ENCODE results near the gene POLA1.
A peak's percentile ranks its signal among the peaks of the same experiment; 100 is the strongest.
"Not testable (repeated sequence)": the region's sequence is repeated elsewhere in the genome, so short reads cannot be mapped to it uniquely, and the experiment has no call there.

POLA1 gene

DNA sequence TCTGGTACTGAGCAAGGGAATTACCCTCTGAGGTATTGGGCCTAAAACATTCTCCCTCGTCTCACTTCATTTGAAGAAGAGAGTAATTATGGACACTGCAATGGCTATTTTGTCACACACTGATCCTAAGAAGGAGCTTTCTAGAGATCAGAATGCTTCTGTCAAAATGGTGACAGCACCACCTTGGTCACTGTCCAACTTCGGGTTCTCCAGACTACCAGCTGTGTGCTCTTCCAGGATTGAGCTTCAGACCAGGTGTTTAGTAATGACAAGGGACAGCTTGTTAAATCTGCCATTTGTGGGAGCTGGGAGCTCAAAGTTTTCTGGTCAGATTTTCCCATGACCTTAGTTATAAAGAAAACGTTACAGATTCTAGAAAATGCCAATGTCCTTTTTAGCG, 105.4 kb downstream of the POLA1 start:
- DNase-seq = peak in 1 of 2 experiments; percentile 15

DNA sequence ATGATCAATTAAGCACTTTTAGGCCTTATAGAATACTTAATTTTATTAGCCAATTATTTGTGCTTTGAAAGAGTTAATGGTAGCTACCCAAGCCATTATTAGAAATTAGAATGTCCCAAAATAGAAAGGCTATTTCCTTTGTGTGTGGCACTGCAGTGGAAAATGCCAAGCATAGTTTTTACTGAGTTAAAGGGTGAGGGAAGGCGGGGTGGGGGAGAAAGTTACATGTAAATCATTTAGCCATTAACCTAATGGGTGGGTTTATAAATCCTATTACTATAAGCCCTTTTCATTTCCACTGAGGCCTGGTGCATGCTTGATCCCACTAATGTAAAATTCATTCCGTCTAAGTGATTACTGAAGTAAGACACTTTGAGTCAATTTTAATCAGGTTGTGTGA, 105.8 kb downstream of the POLA1 start:
- peak in 1 of 2 experiments; percentile 28 for DNase-seq

DNA sequence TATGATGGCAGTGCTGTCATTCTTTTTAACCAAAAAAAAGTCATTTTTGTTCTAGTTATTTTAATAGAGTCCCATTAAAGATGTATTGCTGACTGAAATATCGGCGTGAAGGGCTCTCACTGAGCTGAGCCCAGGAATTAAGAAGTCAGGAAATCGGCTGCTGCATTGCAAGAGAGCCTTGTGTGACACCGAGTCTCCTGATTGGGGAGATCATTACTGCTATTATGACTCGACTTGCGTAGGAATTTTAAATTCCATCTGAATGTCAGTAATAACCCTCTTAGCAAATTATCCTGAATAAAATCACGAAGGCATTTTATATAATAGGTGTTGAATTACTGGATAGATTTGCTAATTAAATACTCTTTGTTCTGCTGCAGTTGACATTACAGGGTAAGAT, 111.5 kb downstream of the POLA1 start:
- DNase-seq = no peak

DNA sequence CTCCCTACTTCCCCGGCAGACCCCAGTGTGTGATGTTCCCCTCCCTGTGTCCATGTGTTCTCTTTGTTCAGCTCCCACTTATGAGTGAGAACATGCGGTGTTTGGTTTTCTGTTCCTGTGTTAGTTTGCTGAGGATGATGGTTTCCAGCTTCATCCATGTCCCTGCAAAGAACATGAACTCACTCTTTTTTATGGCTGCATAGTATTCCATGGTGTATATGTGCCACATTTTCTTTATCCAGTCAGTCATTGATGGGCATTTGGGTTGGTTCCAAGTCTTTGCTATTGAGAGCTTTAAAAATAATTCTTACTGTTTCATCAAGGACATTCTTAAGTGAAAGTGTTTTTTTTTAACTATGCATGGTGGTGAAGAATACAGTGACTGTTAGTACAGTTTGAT, 126.1 kb downstream of the POLA1 start:
- not testable (repeated sequence) for DNase-seq

DNA sequence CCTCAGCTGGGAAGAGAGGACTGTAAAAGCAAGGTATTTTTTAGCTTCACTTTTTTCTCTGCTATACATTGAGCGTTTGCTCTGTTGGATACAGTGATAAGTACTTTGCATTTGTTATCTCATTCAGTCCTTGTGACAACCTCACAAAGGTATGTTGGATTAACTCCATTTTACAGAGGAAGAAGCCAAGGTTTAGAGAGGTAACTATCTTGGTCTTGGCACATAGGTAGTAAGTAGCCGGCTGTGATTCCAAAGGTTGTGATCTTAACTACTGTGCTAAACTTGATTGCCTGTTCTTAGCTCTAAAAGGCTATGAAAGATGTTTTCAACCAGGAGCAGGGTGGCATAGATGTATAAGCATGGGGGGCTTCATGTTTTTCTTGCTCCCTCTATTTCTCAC, 134.4 kb downstream of the POLA1 start:
- DNase-seq = no peak

DNA sequence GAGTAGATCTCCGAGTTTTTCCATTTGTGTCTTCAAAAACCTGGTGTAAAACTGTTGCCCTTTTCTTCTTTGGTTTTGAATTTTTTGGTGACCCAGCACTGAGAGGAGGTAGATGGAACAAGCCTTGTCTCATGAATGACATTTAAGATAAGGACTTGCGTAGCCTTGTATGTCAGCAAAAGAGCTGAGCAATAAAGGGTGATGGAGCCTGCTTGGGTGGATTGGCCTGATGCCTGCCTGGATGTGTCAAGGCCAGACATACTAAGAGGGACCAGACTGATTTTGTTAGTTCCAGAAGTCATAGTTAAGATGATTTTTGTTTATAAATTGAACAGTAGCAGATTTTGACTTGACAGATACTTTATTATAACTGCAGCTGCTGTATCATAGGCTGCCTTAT, 134.9 kb downstream of the POLA1 start:
- DNase-seq = no peak

DNA sequence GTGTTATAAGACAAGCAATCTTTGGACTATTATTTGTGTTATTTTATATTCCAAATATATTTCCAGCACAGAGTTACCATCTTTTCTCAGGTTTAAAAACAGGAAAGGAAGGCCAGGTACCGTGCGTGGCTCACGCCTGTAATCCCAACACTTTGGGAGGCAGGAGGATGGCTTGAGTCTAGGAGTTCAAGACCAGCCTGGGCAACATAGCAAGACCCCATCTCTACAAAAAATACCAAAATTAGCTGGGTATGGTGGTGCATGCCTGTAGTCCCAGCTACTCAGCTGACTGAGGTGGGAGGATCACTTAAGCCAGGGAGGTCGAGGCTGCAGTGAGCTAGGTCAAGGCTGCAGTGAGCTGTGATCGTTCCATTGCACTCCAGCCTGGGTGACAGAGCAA, 140.0 kb downstream of the POLA1 start:
- DNase-seq = no peak

DNA sequence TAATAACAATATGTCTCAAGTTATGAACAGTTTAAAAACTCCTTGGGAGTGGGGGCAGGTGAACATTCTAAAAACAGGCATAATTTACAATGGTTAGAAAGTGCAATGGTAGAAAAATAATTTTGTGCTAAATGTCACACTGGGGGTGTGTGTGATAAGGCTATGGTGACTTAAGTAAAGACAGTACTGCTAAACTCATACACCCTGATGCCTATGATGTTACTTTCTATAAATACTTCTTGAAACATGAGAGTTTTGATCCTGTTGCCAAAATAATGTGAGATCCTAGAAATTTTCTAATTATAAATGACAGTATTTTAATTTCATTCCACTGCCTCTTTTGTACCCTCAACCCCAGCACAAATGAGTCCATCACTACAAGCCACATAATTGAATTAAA, 144.2 kb downstream of the POLA1 start:
- DNase-seq = no peak

DNA sequence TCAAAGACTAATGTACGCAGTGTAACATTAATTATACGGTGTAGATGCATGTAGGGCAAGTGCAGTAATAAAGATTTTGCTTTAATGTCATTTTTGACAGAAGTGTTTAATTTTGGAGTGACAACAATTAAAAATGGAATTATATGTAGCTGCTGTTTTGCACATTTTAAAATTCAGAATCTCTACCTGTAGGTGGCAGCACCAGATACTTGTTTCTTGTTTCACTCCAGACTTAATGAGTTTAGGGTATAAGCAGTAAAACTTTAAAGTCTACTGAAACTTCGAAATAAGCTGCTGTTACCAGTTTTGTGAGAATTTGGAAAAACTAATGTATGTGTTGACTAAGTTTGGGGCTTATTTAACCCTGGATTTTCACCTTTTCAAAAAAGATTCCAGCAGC, 144.9 kb downstream of the POLA1 start:
- peak; percentile 4 to 28 for DNase-seq

DNA sequence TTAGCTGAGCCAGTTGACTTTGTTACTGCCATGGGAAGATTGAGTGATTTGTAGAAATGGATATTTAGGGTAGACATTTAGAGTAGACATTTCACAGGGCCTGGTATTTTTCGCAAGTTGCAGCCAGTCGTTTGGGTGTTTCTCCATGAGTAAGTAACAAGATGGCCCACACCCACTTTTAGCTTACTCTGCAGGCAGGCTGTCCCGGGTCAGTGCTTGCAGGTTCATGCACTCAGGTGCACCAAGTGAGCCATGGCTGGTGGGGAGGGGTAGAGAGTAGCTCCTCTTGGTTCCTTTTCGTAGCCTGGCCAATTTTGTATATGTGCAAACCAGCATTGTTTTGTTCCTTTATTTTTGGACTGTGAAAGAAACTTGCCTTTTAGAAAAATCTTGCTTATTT, 145.6 kb downstream of the POLA1 start:
- no peak for DNase-seq

DNA sequence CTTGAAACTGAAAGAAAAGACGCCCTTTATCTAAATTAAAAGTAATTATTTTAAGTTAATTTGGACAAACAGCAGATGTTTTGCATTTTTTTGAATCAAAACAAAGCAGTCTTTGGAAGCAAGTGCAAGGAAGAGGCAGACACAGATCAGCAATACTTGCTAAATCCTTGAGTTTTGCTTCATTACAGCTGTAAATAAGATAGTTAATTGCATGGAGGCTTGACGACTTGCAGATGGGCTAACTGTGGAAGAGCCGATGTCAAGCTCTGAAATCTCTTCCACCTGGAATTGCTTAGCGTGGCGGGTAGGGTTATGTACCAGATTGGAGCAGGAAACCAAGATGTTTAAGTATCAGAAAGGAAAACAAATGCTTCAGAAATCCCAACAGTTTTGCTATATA, 148.8 kb downstream of the POLA1 start:
- no peak for DNase-seq

DNA sequence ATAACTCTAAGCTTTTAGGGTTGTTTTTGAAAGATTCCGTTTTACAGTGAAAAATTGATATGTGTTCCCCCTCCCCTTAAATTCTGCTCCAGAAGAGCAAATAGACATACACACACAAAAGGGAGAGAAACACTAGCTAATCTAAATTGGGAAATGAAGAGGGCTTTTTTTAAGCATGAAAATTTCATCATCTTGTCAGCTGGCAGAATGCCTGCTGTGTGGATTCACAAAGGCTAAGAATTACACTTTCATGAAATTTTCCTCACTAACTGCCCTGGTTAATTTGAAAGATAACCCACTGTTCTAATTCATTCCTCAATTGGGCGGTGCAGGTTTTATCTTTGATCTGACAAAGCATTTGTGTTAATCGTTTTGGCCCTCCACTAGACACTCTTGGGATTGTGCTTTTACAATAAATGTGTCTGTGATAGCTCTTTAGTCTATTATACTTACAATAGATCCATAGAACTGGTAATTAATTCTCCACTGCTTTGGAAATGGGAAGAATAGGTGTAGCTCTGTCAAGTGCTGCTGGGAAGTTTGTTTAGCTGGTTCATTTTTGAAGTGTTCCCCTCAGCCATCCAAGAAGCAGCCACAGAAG, 152.9 kb downstream of the POLA1 start:
- no peak for DNase-seq

DNA sequence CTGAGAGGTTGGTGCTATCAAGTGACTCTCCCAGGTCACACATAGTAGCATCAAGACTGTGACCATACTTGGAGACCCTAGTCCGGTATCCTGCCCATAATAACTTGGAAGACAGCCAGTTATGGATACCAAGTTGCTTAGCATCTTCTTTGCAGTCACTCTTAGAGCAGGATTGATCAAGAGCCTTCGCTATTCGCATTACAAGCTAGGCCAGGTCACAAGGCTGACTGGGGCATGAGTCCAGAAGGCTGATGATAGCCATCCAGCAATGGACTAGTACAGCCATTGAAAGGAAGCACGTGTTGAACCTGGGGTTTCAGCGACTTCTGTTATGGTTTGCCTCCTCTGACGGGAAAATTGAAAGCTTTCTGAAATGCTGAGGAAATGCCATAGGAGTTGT, 157.6 kb downstream of the POLA1 start:
- DNase-seq = no peak

DNA sequence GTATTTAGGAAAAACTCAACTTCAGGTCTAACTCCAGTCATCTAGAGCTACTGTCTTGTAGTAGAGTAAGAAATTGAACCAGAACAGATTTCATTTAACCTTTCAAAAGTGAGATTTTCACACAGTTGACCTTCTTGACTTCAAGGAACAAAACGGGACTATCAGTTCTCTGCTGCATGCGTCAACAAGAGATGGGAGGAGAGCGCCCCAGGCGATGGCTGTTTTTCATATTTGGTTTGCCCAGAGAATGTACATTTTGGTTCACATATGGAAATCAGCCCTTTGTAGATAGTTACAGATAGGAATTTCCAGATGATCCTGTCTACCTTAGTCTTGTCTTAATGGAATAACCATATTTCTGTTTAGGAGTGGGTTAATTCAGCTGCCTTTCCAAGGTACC, 158.1 kb downstream of the POLA1 start:
- DNase-seq = no peak

DNA sequence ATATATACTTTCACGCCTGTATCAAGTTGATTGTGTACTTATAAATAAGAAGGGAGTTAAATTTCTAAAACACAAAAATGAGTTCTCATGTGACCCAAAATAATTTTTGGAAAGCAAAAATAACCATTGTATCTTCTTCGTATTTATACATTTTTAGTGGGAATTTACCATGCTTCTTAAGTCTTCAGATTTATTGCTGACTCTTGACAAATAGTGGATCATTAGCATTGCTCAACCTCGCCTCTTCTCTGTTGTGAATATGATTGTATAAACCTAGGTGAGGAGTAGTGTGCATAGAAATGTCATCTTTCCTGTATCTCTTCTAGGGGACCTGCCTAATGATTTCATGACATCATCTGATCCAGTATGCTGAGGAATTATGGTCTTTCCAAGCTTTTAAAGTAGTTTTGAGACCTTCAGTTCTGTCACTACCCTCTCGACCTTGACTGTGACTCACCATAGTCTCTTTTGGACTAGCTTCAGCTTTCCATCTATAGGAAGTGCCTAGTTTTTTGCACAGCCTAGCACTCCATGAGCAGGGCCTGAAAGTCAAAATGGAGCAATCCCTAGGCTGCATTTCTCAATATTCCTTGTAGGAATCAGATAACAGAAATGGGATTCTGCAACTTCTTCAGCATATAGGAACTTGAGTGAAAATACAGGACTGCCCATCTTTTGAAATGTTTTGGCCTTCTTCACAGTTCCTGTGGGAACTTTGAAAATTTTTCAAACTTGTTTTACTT, 164.5 kb downstream of the POLA1 start:
- DNase-seq = no peak

DNA sequence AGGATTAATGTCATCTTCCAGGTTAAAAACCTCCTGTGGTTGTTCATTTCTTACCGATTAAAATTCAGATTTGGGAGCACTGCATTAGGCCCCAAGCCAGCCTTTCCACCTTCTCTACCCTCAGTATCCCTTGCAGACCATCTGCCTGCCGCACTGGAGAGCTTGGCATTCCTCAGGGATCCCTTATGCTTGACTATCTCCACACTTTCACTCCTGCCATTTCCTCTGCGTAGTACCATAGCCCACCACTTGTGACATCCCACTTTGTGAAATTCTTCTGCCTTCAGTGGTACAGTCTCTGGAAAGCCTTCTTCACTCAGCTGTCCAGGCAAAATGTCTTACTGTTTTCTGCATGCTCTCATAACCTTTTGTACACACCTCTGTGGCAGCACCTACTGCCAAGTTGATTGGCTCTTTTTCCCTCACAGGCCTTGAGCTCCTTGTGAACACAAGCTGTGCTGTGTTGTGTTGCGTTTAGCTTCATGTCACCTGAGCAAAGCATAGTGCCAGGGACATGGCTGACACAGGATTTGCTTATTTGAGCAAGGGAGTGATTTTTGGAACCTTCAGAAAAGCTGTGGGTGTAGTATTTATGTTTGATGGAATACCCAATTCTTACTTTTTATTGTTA, 165.6 kb downstream of the POLA1 start:
- no peak for DNase-seq

DNA sequence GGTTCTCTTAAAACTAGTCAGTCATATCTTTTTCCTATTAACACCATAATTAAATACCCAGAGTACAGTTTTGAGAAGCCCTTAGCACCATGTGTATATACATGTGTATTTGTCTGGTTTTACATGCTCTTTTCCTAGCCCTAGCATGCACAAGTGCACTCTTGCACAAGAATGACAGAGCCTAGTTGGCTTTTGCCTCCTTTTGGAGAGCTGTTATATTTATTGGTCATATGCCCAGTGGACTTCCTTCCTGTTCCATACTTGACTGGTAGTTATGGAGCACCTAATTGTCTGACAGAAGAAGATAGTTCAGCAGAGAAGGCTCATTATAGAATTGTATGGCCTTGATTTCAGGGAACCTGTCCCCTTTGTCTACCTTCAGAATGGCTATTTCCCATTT, 166.4 kb downstream of the POLA1 start:
- no peak for DNase-seq

DNA sequence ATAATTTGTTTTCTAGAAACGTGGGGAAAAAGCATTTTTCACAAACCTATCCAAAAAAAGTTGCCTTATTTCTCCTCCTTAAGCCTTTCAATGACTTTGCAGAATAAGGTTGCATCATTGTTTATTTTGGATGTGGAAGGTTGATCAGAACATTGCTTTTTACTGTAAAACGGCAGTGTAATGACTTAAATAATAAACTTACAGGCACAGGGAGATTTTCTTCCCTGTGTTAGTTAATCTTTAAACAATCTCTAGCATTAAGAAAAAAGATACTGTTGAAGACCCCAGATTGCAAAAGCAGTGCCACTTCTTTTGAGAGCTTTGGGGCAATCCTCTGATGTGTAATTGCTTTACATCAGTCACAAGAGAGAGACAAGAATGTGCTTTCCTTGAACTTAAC, 168.6 kb downstream of the POLA1 start:
- no peak for DNase-seq

DNA sequence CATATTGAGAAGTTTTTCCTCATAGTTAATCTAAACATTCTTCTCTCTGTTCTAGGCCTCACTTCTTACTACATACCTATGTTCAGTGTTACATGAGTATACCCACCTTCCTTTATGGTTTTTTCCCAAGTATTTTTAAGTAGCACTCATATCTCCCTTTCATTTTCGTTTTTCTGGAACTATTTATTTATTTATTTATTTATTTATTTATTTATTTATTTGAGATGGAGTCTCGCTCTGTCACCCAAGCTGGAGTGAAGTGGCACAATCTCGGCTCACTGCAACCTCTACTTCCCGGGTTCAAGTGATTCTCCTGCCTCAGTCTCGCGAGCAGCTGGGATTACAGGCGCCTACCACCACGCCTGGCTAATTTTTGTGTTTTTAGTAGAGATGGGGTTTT, 170.1 kb downstream of the POLA1 start:
- DNase-seq = not testable (repeated sequence)

DNA sequence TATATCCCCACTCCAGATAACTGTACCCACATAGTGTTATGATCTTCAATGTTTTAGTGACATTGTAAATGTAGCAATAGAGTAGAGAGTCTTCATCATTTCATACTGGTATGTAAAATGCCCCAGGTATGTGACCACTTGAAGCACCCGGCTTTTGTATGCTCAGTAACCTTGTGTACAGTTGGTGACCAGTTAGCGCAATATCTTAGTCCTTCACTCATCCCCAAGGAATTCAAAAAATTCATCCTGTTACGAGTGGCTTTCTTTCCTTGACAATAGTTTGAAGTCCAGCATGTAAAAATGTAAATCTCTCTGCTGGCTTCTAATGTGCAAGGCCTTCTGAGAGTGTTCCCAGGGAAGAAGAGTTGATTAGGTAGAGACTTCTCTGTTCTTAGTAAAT, 176.4 kb downstream of the POLA1 start:
- DNase-seq = no peak

DNA sequence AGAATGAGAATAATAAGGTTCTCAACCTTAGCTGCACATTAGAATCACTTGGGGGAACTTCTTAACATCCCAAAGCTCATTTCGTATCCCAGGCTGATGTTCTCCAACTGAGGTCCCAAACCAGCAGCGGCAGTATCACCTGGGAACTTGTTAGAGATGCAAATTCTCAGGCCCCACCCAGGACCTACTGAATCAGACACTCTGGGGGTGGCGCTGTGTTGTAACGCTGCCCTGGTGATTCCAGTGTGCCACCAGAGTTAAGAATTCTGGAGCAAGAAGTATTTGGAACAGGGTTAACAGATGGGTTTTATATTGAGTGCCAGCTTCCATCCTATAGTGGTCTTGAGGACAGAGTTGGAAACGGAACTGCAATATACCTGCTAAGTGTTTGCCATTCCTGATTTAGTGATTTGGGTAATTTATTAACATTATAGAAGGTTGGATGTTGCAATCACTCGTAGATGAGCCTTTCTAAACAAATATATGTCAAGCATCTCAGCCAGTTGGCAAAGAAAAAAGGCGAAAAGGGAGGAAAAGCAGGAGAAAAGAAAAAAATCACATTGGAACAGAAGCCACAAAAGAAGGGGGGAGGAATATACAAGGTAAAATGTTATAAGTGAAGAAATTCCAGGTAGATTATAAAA, 181.0 kb downstream of the POLA1 start:
- no peak for DNase-seq

DNA sequence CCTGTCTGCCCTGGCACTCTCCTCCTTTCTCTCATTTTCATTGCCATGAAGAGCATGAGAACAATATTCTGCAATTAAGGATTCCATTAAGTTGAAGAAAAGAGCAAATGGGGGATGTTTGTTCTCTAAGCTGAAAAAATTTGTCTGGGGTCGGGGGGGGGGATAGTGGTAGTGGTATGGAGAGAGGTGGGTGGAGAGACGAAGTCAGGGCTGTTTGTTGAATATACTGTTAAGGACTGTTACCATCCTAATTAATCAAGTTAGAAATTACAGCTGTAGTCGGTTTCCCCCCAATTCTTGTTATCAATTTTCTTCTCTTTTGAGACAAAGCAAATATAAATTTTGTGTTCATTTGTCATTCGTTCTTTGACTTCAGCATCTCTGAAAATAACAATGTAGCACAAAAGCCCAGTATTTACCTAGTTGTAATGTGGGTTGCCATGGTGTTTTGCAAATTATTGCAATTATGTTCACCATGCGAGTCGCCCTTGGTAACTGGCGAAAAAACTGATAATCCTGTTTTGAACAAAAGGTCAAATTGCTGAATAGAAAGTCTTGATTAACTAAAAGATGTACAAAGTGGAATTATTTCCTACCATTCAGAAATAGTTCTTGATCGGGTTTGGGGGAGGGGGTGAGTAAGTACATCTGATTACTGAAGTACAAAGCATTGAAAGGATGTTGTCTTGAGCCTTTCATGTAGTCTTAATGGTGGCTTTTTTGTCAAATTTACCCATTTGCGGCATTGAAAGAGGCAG, 183.0 kb downstream of the POLA1 start:
- DNase-seq = no peak

DNA sequence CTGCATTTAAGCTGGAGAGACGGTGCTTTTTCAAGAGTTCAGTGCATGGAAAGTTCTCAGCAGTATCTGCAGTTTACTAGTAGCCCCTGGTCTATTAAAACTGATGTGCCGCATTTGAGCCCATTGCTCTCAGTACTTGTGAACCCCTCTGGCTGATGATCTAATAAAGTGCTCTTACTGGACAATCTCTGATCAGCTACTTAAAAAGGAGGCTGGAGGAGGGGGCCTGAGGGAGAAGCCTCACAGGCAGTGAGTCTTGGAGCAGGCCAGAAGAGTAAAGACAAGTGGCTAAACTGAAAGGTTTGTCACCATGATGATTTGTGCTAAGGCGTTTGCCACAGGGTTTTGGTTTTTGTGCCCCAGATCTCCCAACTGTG, 183.6 kb downstream of the POLA1 start:
- no peak for DNase-seq
